KMS-11 (cell line): Measurements from ENCODE around the gene LRRK2.

Experiments
- H2AFZ ChIP-seq: fragments of 200-600 bp; sonication (generic); 2 replicates; pipeline ENCODE4 v1.6.1; 2016; ENCODE audit warnings: antibody characterized with exemption, mixed run types, low read depth
- H3K27ac ChIP-seq: fragments of 200-600 bp; sonication (generic); 2 replicates; pipeline ENCODE4 v1.6.1; 2016; ENCODE audit warnings: mild to moderate bottlenecking, mixed run types
- H3K27me3 ChIP-seq: fragments of 200-600 bp; sonication (generic); 2 replicates; pipeline ENCODE4 v1.6.1; 2017; ENCODE audit warnings: mild to moderate bottlenecking, low read depth, mixed run types, moderate library complexity; ENCODE audit not compliant: insufficient read depth
- H3K36me3 ChIP-seq: fragments of 200-600 bp; sonication (generic); 2 replicates; pipeline ENCODE4 v1.6.1; 2017; ENCODE audit warnings: mild to moderate bottlenecking, mixed run types; ENCODE audit not compliant: insufficient read depth
- H3K4me1 ChIP-seq: fragments of 200-600 bp; sonication (generic); 2 replicates; pipeline ENCODE4 v1.6.1; 2016; ENCODE audit warnings: mild to moderate bottlenecking, low read depth, mixed run types; ENCODE audit not compliant: poor library complexity, severe bottlenecking
- H3K4me2 ChIP-seq: fragments of 200-600 bp; sonication (generic); 2 replicates; pipeline ENCODE4 v1.7.0; 2016; ENCODE audit warnings: mild to moderate bottlenecking, mixed run types
- H3K4me3 ChIP-seq: fragments of 200-600 bp; sonication (generic); IDR thresholded peaks from 2 replicates; pipeline ENCODE4 v1.6.1; 2017; ENCODE audit warnings: low read depth, low read length, mixed read lengths; ENCODE audit not compliant: insufficient read depth
- H3K79me2 ChIP-seq: fragments of 200-600 bp; sonication (generic); 2 replicates; pipeline ENCODE4 v1.6.1; 2016; ENCODE audit warnings: low read depth, mixed run types; ENCODE audit not compliant: insufficient read depth
- H3K9ac ChIP-seq: fragments of 200-600 bp; sonication (generic); 2 replicates; pipeline ENCODE4 v1.6.1; 2016; ENCODE audit warnings: mild to moderate bottlenecking, mixed run types
- H4K20me1 ChIP-seq: fragments of 200-600 bp; sonication (generic); 2 replicates; pipeline ENCODE4 v1.6.1; 2016; ENCODE audit warnings: mild to moderate bottlenecking, mixed run types; ENCODE audit not compliant: insufficient read depth
- CTCF ChIP-seq: fragments of 200-600 bp; sonication (generic); conservative IDR thresholded peaks from 2 replicates; pipeline ENCODE4 v1.6.1; 2017; ENCODE audit warnings: low read depth, mild to moderate bottlenecking, antibody characterized with exemption, low read length, moderate library complexity, mixed read lengths

The LRRK2 gene

GRCh38 chr12:40223646-40224045 lies 1.2 kb upstream of the LRRK2 start:
- Histone ChIP-seq H3K4me1 (peaks cover 15% of the 10 kb centered on the region), H3K4me2 (no peak overlapping the region), H3K9ac (no peak overlapping the region)

GRCh38 chr12:40225337-40225983 lies 663 bp downstream of the LRRK2 start:
- H4K20me1 ChIP-seq, result no peaks in the 10 kb centered on the region
- no peaks in the 10 kb centered on the region for H3K36me3 ChIP-seq
- H3K4me2 ChIP-seq, result peak overlapping the region; percentile 38
- peaks cover 15% of the 10 kb centered on the region for H3K4me1 ChIP-seq
- TF ChIP-seq CTCF, result no peak
- no peaks in the 10 kb centered on the region for H3K79me2 ChIP-seq
- peak overlapping the region; percentile 48 for H2AFZ ChIP-seq
- H3K27me3 ChIP-seq, result no peaks in the 10 kb centered on the region
- no peak overlapping the region for H3K27ac ChIP-seq
- H3K4me3 ChIP-seq, result no peak overlapping the region
- H3K9ac ChIP-seq, result peak overlapping the region; percentile 52; the same call in 1 of the 2 replicates

More at GRCh38 chr12:40223646-40224045, 1.2 kb upstream of the LRRK2 start:
- no peaks in the 10 kb centered on the region for H3K27me3 ChIP-seq
- H3K27ac ChIP-seq, result no peak overlapping the region
- H4K20me1 ChIP-seq, result no peaks in the 10 kb centered on the region
- no peak for TF ChIP-seq CTCF
- H2AFZ ChIP-seq, result no peak overlapping the region
- H3K79me2 ChIP-seq, result no peaks in the 10 kb centered on the region
- H3K4me3 ChIP-seq, result no peak overlapping the region
- no peaks in the 10 kb centered on the region for H3K36me3 ChIP-seq

DNA sequence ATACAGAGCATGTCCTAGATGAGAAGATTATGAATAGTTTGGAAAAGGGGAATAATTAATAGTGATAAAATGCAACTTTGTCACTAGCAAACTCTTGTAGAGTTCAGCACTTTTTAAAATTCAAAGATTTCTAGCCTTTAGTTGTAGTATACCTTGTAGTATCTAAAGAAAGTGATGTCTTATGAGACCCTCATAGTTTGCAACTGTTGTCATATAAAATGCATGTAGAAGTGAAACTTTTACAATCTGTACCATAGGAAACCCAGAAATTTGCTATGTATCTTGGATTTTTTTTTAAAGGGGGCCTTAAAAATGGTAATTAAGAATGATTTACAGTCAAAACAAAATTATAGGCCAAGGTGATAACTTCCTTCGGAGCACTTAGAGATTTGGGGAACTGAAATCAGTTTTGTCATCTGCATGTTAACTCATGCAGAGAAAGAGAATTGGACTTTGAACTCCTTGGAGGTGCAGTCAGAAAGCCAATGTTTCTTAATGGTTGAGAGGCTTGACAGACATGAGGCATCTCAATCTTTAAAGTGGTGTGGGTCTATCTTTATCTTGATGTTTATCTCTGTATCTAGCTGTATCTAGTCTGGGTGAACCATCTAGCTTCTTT lies 1.3 kb downstream of the LRRK2 start:
- H3K4me2 ChIP-seq, result peak overlapping the region; percentile 38; the same call in 1 of the 2 replicates
- no peak overlapping the region for H3K4me3 ChIP-seq
- no peak overlapping the region for H2AFZ ChIP-seq
- peaks cover 15% of the 10 kb centered on the region for H3K4me1 ChIP-seq
- no peak overlapping the region for H3K9ac ChIP-seq
- H3K27me3 ChIP-seq, result no peaks in the 10 kb centered on the region
- no peak overlapping the region for H3K27ac ChIP-seq
- no peaks in the 10 kb centered on the region for H4K20me1 ChIP-seq
- no peak for TF ChIP-seq CTCF
- no peaks in the 10 kb centered on the region for H3K79me2 ChIP-seq
- no peaks in the 10 kb centered on the region for H3K36me3 ChIP-seq

GRCh38 chr12:40226705-40227104 lies 1.9 kb downstream of the LRRK2 start:
- H3K4me3 ChIP-seq, result no peak overlapping the region
- TF ChIP-seq CTCF, result no peak
- no peaks in the 10 kb centered on the region for H3K27me3 ChIP-seq
- H3K9ac ChIP-seq, result no peak overlapping the region
- peaks cover 15% of the 10 kb centered on the region for H3K4me1 ChIP-seq
- no peak overlapping the region for H3K27ac ChIP-seq
- no peak overlapping the region for H2AFZ ChIP-seq
- H3K4me2 ChIP-seq, result no peak overlapping the region
- H3K36me3 ChIP-seq, result no peaks in the 10 kb centered on the region
- H4K20me1 ChIP-seq, result no peaks in the 10 kb centered on the region
- H3K79me2 ChIP-seq, result no peaks in the 10 kb centered on the region
